ENCODE data around the gene ZNF778.
A peak's percentile ranks its signal among the peaks of the same experiment; 100 is the strongest.
"Not testable (repeated sequence)": the region's sequence is repeated elsewhere in the genome, so short reads cannot be mapped to it uniquely, and the experiment has no call there.

Gene ZNF778

GRCh38 chr16:89216315-89217137 is 977 bp upstream of the ZNF778 start:
- peak; percentile 64 to 73 for DNase-seq (ENCODE audit: low read depth in 2 of 2)

- no peak for DNase-seq (ENCODE audit: low read depth in 2 of 2)
Measured at GRCh38 chr16:89217138-89217387, 440 bp upstream of the ZNF778 start.

- DNase-seq (ENCODE audit: low read depth in 2 of 2): no peak
Measured at GRCh38 chr16:89219365-89219764, 1.9 kb downstream of the ZNF778 start.

GRCh38 chr16:89221604-89222003 is 4.1 kb downstream of the ZNF778 start:
- DNase-seq (ENCODE audit: low read depth in 2 of 2): no peak

- DNase-seq (ENCODE audit: low read depth in 2 of 2): no peak
Measured at GRCh38 chr16:89222931-89223330, 5.4 kb downstream of the ZNF778 start.

- no peak for DNase-seq (ENCODE audit: low read depth in 2 of 2)
Measured at GRCh38 chr16:89224665-89225064, 7.2 kb downstream of the ZNF778 start.

- no peak for DNase-seq (ENCODE audit: low read depth in 2 of 2)
Measured at GRCh38 chr16:89230255-89230654, 12.8 kb downstream of the ZNF778 start.

- DNase-seq (ENCODE audit: low read depth in 2 of 2): no peak
Measured at GRCh38 chr16:89232107-89232506, 14.6 kb downstream of the ZNF778 start.

- DNase-seq (ENCODE audit: low read depth in 2 of 2): no peak
Measured at GRCh38 chr16:89233678-89234490, 16.4 kb downstream of the ZNF778 start.

GRCh38 chr16:89237733-89238132 is 20.2 kb downstream of the ZNF778 start:
- no peak for DNase-seq (ENCODE audit: low read depth in 2 of 2)

GRCh38 chr16:89241187-89242007 is 23.9 kb downstream of the ZNF778 start:
- DNase-seq (ENCODE audit: low read depth in 2 of 2): peak; percentile 52 to 55

- DNase-seq (ENCODE audit: low read depth in 2 of 2): no peak
Measured at GRCh38 chr16:89242795-89243200, 25.3 kb downstream of the ZNF778 start.

GRCh38 chr16:89243664-89244063 is 26.2 kb downstream of the ZNF778 start:
- no peak for DNase-seq (ENCODE audit: low read depth in 2 of 2)

GRCh38 chr16:89244264-89244663 is 26.8 kb downstream of the ZNF778 start:
- DNase-seq (ENCODE audit: low read depth in 2 of 2): not testable (repeated sequence)

GRCh38 chr16:89244754-89245153 is 27.3 kb downstream of the ZNF778 start:
- DNase-seq (ENCODE audit: low read depth in 2 of 2): no peak

- DNase-seq (ENCODE audit: low read depth in 2 of 2): no peak
Measured at GRCh38 chr16:89246383-89246902, 28.9 kb downstream of the ZNF778 start.

GRCh38 chr16:89246903-89247733 is 29.6 kb downstream of the ZNF778 start:
- peak; percentile 98 to 99 for DNase-seq (ENCODE audit: low read depth in 2 of 2)

- not testable (repeated sequence) for DNase-seq (ENCODE audit: low read depth in 2 of 2)
Measured at GRCh38 chr16:89247734-89248075, 30.2 kb downstream of the ZNF778 start.

GRCh38 chr16:89248196-89248982 is 30.9 kb downstream of the ZNF778 start:
- DNase-seq (ENCODE audit: low read depth in 2 of 2): no peak

GRCh38 chr16:89253548-89254287 is 36.2 kb downstream of the ZNF778 start:
- DNase-seq (ENCODE audit: low read depth in 2 of 2): no peak
